SU-DHL-6 (cell line): Measurements from ENCODE around the gene ZNF142.

Source experiments
- CTCF ChIP-seq: fragments of 200-600 bp; sonication (generic); IDR thresholded peaks from one replicate; pipeline ENCODE4 v1.5.1; 2017; ENCODE audit warnings: antibody characterized with exemption, mild to moderate bottlenecking, low read length, moderate library complexity; ENCODE audit not compliant: insufficient read depth, poor library complexity, severe bottlenecking
- EZH2phosphoT487 ChIP-seq: fragments of 200-600 bp; sonication (generic), shearing (Covaris generic); conservative IDR thresholded peaks from 2 replicates; pipeline ENCODE4 v1.6.1; 2018; ENCODE audit warnings: mild to moderate bottlenecking, antibody characterized with exemption, low read length, moderate library complexity, mixed read lengths

- TF ChIP-seq CTCF (no peak), EZH2phosphoT487 (no peak)
These were observed 21.1 kb downstream of the ZNF142 start for GRCh38 chr2:218638372-218638771.
